Hypothalamus (tissue), 51 donors: ENCODE results near the gene RPL37A.
A peak's percentile ranks its signal among the peaks of the same experiment; 100 is the strongest.

Experiments used
- DNase-seq, 51 donors: peaks; one replicate each; lab custom pipeline; 2025; lab: John Stamatoyannopoulos, UW

Gene RPL37A

DNA sequence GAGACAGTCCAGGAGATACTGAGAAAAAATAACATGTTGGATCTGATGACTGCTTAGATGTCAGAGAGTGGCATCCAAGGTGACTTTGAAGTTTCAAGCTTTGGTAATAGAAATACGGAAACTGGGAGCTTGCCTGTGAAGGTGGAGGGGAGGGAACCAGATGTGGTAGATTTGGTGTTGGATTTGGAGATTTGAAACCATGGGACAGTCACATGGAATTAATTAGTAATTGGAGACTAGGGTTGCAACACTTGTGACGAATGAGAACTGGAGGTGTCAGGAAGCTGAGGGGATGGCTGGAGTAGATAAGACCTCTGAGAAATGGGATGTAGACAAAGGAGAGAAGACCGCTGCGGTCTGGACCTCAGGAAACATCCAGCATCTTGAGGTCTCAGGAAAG is 46.7 kb downstream of the RPL37A start:
- DNase-seq: no peak

DNA sequence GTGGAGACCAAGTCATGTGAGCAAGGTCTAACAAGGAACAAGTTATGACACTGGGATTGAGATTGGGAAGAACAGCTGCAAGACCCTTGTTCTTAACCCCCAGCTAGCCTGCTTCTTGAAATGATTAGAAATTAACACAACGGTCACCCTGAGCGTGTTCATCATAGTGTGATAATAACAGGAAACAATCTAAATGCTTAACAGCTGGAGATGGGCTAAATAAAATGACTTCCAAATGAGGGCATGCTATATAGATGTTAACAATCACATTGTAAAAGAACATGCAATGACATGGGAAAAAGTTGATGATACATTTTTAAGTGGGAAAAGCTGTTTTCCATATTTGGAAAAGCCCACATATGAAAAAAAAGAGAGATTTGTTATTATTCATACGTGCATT is 47.6 kb downstream of the RPL37A start:
- DNase-seq: no peak

DNA sequence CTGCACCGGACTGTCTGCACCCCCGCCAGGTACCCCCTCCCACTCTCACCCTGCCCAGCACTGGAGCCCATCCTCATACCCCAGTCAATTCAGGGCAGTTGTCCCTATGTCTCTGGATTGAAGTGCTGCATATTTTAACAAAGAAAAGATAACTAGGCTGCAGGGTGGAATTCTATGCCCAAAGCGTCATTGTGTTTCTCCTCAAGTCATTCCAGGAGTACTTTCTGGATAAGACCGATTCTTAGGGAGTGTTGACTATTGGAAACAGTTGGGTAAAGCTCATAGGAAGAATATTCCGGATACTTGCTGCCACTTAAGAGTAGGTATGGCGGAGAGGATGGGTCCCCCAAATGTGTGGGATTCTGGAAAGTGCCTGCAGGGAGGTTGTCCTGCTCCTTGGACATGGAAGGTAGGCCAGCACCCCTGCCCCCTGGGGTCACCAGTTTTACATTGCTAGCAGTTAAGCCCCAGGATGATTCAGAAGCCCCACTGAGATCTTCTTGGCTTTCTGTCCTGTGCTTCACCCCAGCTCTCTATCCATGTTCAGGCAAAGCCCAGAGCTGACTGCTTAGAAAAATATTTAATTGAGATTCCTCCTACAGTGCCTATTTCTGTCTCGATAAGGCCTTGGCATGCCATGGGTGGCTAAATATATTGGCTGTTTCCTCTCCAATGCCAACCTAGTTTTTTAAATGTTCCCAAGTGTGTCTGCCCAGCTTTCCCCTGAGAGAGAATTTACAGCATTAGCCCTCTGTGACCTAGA is 48.2 kb downstream of the RPL37A start:
- no peak for DNase-seq

DNA sequence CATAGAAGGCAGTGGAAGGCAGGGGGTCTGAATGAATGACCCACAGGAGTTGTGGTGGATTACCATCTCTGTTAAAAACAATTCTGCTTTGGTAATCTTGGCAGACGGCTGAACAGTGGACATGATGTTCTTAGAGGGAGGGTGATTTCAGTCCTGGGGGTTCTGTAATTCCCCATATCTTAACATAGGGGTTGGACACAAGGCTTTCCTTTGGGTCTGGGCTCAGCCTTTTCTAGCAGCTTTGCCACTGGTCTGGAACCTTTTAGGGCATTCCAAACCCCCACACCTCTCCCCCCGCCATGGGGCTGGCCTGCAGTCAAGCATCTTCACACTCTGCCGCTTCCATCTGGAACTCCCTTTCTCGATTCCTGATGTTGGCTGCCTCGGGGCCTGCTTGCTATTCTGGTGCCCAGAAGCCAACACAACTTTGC is 50.3 kb downstream of the RPL37A start:
- peak in 15 of 51 donors; percentile 1 to 36 (median 13) for DNase-seq

DNA sequence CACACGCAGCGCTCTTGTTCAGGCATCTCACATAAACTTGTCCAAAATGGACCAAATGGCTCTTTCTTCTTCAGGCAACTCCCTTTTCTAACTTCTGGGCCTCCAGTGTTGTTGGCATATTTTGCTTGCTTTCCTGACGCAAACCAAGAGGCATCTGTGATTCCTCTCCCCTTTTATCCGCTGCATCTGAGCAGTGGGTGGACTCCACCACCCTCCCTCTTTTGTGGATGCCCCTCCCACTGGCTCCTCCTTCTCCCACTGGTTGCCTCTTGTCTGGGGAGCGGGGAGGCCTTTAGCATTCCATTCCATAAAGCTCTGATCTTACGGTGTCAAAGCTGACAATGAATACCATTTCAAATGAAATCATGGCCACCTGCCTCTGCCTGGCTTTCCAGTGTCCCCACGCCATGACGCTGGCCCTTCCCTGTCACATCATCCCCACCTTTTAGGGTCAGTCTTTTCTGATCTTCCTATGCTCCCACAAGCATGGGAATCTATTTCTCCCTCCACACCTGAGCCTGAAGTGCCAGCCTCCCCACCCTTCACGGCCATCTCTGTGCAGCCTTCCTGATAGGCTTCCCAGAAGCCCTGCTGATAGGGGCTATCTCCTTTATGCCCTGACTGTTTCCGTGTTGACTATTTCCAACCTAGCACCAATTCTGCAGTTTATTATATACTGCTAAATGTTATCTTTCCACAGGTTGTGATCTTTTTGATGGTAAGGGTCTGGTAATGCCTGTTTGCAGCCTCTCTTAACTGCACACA is 51.5 kb downstream of the RPL37A start:
- DNase-seq: no peak

DNA sequence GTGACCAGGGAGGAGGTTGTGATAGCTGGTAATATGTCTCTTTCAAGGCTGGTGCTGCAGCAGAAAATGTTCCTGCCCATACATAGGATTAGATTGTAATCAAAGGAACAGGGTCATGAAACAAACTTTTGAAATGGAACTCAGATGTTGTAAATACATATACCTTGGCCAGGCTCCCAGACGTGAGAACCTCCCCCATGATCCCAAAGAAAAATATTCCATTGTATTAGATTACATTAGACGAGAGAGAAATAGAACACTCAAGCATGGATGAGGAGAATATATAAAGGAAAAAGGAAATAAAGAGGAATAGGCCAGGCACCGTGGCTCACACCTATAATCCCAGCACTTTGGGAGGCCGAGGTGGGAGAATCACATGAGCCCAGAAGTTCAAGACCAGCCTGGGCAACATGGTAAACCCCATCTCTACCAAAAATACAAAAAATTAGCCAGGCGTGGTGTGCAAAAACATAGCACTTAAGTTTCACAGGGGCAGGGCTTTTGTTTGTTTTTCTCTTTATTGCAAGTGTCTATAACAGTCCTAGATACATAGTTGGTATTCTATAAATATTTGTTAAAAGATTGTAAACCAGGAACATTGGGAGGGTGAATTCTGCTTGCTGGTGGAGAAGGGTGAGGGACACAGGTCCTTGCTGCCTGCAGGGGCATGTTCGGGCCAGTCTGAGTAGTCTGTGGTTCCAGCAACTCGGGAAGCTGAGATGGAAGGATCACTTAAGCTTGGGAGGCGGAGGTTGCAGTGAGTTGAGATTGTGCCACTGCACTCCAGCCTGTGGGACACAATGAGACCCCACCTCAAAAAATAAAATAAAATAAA is 52.8 kb downstream of the RPL37A start:
- DNase-seq: no peak

DNA sequence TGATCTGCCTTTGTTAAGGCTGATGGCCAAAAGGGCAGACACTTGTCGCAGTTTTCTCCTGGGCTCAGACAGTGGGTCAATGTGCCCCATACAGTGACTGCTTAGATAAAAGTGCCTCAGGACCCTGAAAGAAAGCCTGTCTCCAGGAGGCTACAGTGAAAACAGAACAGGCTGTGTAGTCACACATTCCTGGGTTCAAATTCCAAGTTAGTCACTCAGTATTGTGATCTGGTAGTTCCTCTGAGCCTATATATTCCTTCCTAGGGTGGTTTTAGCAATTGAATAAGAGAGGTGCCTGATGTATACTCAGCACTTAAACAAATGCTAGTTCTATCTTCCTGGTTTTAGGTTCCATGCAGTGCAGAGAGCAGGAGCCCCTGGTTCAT is 54.4 kb downstream of the RPL37A start:
- DNase-seq: no peak
